Neural progenitor cell (in vitro differentiated cells): ENCODE measurements around the gene SLC51B.

Source experiments
- EZH2 ChIP-seq: fragments of 200-600 bp; sonication (generic); IDR thresholded peaks from 2 replicates; pipeline ENCODE4 v1.6.1; 2017; ENCODE audit warnings: antibody characterized with exemption, mild to moderate bottlenecking, moderate library complexity
- EZH2phosphoT487 ChIP-seq: fragments of 200-600 bp; sonication (generic); IDR thresholded peaks from 2 replicates; pipeline ENCODE4 v1.6.1; 2017; ENCODE audit warnings: antibody characterized with exemption
- TF ChIP-seq, protein P1 (sequence below): fragments of 200-600 bp; sonication (generic); IDR thresholded peaks from 2 replicates; pipeline ENCODE4 v1.5.1; 2017; ENCODE audit warnings: antibody characterized with exemption, mild to moderate bottlenecking

DNA sequence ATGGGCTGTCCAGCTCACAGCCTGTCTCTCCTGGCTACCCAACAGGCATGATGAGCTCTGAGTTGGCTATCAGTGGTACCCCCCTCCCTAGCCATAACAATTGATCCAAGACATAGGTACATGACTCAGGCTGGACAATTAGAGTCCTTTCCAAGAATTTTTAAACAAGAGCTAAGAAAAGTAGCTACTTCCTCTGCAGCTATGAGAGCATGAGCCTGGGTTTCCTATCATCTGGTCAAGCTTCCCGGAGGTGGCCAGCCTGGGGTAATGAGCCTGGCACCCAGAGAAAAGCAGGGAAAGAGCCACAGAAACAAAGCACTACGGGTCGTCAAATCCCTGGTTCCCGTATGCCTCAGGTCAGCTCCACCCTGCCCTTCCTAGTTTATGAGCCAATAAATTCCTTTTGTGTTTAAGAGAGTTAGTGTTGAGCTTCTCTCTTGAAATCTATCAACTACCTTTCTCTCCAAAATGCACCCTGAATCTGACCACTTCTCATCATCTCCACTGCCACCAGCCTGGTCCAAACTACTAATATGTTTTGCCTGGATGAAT lies 2.3 kb upstream of the SLC51B start:
- TF ChIP-seq, protein P1, sequence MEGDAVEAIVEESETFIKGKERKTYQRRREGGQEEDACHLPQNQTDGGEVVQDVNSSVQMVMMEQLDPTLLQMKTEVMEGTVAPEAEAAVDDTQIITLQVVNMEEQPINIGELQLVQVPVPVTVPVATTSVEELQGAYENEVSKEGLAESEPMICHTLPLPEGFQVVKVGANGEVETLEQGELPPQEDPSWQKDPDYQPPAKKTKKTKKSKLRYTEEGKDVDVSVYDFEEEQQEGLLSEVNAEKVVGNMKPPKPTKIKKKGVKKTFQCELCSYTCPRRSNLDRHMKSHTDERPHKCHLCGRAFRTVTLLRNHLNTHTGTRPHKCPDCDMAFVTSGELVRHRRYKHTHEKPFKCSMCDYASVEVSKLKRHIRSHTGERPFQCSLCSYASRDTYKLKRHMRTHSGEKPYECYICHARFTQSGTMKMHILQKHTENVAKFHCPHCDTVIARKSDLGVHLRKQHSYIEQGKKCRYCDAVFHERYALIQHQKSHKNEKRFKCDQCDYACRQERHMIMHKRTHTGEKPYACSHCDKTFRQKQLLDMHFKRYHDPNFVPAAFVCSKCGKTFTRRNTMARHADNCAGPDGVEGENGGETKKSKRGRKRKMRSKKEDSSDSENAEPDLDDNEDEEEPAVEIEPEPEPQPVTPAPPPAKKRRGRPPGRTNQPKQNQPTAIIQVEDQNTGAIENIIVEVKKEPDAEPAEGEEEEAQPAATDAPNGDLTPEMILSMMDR = no peak
- TF ChIP-seq EZH2phosphoT487 (no peak), EZH2 (no peak)
